Iris pigment epithelial cell (primary cell): ENCODE measurements around the gene AOX1.
"Not testable (repeated sequence)": the region's sequence is repeated elsewhere in the genome, so short reads cannot be mapped to it uniquely, and the experiment has no call there.

Source experiments
- DNase-seq: peaks from one replicate; pipeline ENCODE4 v3.0.0-alpha.2; 2011; ENCODE audit warnings: low read depth

AOX1 gene

DNA sequence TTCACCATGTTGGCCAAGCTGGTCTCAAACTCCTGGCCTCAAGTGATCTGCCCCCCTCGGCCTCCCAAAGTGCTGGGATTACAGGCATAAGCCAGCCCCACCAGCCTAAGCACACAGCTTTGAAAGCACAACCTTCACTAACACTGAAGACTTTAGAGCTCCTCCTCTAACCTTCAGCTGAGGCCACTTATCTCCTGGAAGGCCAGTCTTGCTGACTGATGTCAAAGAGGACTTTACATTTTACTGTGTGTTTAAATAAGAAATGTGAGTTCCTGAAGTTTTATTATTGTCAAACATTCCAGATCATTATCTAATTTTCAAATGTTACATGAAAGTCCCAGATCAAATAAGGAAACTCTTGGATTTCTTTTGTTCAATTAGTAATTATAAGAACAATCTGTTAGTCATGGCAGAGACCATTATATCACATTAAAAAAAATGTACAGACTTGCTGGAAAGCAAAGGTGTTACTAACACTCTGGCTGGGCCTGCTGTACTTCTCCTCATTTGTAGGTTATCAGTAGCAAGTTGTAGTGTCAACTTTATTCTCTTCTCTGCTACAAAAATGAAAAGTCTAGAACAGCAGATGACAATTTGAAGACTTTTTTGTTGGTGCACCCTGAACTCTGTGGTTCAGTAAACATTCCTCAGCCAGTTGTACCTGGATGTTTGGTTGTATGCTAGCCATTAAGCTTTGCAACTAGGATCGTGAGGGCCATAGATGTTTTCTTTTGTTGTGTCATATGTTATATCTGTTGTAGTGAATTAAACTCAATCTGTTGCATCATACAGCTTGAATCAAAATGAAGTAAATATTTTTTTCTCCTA, 80.0 kb downstream of the AOX1 start:
- no peak for DNase-seq

DNA sequence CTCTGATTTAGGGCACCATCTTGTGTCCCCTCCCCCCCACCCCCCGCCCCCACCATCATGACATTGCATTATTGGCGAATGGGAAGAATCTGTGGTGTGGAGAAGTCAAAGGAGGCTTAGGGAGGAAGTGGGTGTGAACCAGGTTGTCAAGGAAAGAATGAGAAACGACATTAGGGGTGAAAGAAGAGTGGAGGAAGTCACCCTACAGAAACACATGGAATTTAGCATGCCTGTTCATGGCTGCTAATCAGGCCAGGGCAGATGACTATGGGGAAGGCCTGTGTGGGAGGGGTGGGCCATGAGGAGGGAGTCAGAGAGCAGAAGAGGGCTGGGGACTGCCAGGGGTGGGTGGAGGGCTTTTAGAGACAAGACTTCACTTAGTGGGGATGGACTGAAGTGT, 81.6 kb downstream of the AOX1 start:
- no peak for DNase-seq

DNA sequence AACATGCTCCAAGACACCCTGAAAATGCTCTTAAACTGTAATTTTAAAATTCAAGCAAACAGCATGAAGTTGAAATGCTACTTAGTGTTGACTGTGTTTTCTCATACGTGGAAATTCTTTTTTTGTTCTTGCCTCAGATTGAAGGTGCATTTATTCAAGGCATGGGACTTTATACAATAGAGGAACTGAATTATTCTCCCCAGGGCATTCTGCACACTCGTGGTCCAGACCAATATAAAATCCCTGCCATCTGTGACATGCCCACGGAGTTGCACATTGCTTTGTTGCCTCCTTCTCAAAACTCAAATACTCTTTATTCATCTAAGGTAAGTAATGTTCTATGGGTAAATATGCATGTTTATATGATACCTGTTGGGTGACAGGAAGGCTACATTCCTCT, 82.7 kb downstream of the AOX1 start:
- no peak for DNase-seq

DNA sequence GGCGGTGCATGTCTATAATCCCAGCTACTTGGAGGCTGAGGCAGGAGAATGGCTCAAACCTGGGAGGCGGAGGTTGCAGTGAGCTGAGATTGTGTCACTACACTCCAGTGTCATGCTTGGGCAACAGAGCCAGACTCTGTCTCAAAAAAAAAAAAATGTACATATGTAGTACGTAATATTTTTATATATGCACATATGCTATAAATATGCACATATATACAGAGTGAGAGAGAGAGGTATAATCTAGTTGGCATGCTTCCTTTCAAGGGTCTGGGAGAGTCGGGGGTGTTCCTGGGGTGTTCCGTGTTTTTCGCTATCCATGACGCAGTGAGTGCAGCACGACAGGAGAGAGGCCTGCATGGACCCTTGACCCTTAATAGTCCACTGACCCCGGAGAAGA, 83.5 kb downstream of the AOX1 start:
- DNase-seq, result no peak

GRCh38 chr2:200670313-200670712, 84.5 kb downstream of the AOX1 start:
- DNase-seq, result no peak

GRCh38 chr2:200670751-200671150, 84.9 kb downstream of the AOX1 start:
- DNase-seq, result no peak

- no peak for DNase-seq
Observed at GRCh38 chr2:200673191-200673590, 87.4 kb downstream of the AOX1 start.

DNA sequence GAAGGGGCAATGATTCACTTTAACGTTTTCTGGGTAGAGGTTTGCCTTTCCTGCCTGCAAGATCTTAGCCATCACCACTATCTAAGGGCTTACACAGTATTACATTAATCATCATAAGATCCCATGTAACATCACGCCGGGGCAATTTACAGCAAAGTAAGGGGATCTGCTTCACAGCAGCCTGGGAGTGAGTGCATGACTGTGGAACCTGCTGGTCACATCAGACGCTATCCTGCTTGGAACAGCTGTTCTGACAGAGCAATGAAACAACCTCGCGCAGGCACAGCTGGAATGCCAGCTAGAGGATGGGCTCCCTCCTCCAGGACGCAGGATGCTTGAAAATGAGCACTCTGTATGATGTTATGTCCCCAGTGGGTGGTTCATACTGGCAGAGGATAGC, 89.0 kb downstream of the AOX1 start:
- DNase-seq, result no peak

GRCh38 chr2:200677171-200677570, 91.4 kb downstream of the AOX1 start:
- no peak for DNase-seq

- DNase-seq, result peak; percentile 86
Observed at GRCh38 chr2:200677721-200678532, 92.1 kb downstream of the AOX1 start.

DNA sequence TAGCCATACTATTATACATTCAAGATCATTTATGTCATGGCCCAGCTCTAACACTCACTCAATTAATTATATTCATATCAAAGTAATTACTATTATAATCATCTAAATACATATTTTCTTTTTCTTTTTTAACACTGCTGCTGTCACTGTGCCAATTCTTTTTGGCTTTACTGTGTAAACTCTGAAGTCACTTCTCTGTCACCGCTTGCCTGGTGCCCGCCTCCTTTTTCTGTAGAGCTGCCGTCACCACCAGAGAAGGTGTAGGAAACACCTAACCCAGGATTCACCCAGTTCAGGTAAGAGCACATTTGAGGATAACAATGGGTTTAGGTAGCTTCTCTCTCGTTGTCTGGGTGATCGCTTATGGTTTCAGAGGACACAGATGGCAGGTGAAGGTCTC, 93.3 kb downstream of the AOX1 start:
- DNase-seq, result no peak

GRCh38 chr2:200679535-200679934, 93.7 kb downstream of the AOX1 start:
- DNase-seq, result no peak

DNA sequence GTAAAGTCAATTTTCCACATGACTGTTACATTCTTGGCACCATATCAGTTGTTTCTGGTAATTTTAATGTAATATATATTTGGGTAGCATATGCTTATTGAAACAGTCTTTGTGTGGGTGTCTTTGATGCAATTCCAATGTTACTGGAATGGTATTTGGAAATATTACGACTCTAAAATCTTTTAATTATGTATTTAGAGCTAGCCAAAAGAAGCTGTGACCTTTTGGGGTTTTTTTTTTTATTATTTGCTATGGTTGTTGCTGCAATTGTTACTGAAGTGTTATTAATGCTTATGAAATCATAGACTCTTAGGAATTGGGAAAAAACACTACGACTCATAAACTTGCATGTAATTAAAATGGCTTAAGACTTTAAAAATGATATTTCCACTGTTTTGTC, 95.9 kb downstream of the AOX1 start:
- DNase-seq, result peak; percentile 27

- not testable (repeated sequence) for DNase-seq
Observed at GRCh38 chr2:200682407-200682806, 96.6 kb downstream of the AOX1 start.

DNA sequence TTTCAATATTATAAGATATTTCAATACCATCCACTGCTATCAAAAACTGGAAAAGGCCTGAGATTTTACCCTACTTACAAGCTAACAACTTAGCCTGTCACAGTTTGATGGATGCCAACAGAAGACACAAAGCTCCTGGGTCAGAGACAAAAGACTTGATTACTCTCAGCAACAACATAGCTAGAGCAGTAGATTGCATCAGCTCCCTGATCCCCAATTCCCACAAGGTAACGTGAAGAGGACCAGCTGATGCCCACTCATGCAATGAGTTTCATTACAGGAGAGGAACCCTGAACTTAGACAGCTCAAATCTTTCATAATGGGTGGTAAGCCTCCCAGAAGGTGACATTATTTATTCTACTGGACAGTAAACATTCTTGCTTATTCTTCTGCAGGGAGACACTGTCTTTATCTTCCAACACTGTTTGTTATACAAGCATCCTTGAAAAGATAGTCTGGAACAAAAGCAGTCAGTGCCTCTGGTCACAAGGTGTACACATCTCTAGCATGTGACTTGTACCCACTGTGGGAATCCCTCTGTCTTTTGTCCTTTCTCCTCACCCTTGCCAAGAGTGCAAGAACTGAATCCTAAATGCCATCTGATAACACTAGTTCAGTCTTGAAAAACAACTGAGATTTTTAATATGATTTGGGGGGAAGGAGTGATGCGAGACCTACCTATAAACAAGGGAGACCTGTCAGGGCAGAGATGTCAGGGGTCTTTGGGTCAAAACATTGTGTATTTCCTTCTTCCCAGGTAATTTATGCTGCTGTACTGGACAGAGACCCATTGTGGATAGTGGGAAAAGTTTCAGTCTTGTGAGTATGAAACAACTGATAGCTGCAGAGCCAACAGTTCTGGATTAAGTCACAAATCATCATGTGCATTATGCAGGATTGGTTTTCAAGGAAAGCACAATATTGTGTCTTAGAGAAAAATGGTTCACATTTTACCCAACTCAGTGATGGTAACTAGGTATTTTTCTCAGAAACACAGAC, 102.4 kb downstream of the AOX1 start:
- DNase-seq, result no peak

- peak; percentile 14 for DNase-seq
Observed at GRCh38 chr2:200689115-200689514, 103.3 kb downstream of the AOX1 start.

DNA sequence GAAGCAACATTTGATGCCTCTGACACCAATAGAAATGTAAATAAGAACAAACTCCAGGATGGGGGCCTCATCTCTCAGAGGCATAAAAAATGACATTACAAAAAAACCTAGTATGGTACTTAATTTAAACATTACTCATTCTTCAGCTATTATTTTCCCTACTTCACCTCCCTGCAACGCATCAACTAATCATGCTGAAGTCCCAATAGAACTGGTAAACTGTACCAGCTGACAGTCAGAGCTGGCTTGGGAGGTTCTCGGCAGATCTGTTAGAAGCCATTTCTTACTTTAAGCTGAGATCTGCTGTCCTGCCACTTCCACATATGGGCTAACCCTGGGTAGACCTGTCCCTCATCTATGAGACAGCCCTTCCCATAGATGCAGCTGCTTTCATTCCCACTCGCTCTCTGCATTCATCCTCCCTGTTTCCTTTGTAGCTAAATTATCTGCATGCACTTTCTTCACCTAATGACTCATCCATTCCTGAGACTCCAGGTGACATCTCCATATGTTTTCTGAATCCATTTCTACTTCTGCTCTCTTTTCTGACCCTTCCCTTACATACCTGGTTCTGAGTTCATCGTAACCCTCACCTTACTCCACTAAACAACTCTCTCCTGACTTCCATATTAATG, 108.1 kb downstream of the AOX1 start:
- peak; percentile 21 for DNase-seq

- DNase-seq, result no peak
Observed at GRCh38 chr2:200695191-200695590, 109.4 kb downstream of the AOX1 start.

DNA sequence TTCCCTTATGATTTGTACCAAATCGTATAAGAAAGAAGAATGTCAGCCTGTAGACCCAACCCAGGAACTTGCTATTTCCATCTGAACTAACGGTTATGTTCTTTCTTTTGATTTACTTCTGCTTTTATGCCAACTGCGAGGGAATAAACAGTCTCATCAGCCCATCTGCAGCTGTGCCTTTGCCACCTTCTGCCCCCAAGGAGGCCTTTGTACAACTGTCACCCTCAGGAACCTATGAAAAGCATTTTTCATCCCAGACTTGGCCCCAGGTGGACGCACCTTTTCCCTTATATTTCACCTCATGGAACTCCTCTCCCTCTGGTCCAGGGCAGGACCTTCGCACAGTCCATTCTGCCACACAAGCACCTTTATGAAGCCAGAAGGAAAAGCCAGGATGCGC, 109.8 kb downstream of the AOX1 start:
- no peak for DNase-seq

GRCh38 chr2:200698217-200698616, 112.4 kb downstream of the AOX1 start:
- DNase-seq, result no peak

- no peak for DNase-seq
Observed at GRCh38 chr2:200699310-200699709, 113.5 kb downstream of the AOX1 start.

GRCh38 chr2:200700856-200701255, 115.0 kb downstream of the AOX1 start:
- no peak for DNase-seq
